GM18517 (cell line): ENCODE results near the gene RAET1G.

Experiments
- ATAC-seq: cut with Tn5 transposase; IDR thresholded peaks from one replicate; pipeline ENCODE4 v1.9.1; 2021; ENCODE audit warnings: mild to moderate bottlenecking, moderate library complexity; ENCODE audit not compliant: unreplicated experiment

RAET1G gene

DNA sequence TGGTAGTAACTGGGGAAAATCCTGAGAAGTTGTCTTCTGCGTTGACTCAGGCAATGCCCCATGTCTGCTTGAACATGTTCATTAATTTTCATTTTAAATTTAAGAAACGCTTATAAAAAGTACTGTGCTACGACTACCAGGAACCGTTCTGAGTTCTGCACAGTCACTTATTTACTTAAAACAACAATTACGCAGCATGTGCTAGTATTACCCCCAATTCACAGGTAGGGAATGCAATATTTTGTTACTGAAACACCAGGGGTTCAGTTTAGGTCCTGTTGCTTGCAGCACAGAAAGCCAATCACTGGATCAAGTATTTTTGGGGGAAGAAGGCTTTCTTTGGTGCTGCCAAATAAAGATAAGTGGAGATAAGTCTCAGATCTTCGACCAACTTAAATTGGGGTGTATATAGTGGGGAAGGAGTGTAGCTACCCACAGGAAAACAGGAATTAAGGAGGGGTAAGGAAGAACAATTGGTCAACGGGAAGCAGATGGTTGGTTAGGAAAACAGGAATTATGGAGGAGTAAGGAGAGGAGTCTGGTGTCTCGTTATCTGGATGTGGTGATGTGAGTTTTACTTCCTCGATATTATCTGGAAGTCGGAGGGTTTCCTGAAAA, 53.5 kb downstream of the RAET1G start:
- no peak for ATAC-seq

DNA sequence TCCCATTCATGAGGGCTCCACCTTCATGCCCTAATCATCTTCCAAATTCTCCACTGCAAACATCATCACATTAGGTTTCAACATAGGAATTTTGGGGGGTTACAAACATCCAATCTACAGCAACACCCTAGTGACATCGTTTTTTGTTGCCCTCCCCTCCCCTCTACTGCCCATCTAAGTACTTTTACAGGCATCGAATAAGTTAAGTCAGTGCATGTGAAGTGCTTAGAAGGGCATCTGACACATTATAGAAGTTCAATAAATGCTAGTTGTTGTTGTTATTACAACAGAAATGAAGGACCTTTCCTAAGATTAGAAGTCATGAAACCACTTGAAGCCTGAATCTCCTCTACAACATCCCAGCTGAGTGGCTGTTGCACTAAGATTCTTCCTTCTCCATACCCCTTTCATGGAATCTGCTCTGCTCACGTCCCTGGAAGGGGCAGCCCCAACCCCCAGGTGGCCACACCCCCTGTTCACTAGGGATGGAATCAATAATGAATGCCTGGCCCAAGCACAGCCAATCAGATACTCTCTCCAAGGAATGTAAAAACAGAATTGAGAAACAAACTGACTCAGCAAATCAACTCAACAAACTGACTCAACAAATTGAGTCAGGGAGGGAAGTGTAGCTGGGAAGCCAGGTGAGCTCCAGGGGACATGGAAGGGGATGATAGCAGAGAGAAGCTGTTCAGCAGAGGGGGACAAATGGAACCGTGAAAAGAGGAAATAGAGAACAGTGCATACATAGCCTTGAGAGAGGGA, 54.9 kb downstream of the RAET1G start:
- no peak for ATAC-seq
